HG03064 (cell line): ENCODE results near the gene SLC5A11.

ENCODE experiments used
- ATAC-seq: cut with Tn5 transposase; IDR thresholded peaks from one replicate; pipeline ENCODE4 v1.9.1; 2021; ENCODE audit warnings: low read depth; ENCODE audit not compliant: unreplicated experiment

SLC5A11 gene

GRCh38 chr16:24957887-24958286 lies 112.1 kb downstream of the SLC5A11 start:
- no peak for ATAC-seq
